ENCODE measurements around the gene PLSCR1.

Gene PLSCR1

GRCh38 chr3:146544002-146544928 lies at the start of gene PLSCR1:
TSS of gene PLSCR1 (minus strand) at chr3:146544607. CDS start at chr3:146536552, 8,055 bp downstream.
- FAIRE-seq = peak; percentile 9

GRCh38 chr3:146593776-146594175 lies 49.4 kb upstream of the PLSCR1 start:
- FAIRE-seq = no peak

GRCh38 chr3:146590521-146590920 lies 46.1 kb upstream of the PLSCR1 start:
- no peak for FAIRE-seq

GRCh38 chr3:146589899-146590508 lies 45.6 kb upstream of the PLSCR1 start:
- FAIRE-seq = peak; percentile 99

- FAIRE-seq = no peak
These were observed 40.7 kb upstream of the PLSCR1 start for GRCh38 chr3:146585156-146585555.

GRCh38 chr3:146581951-146582467 lies 37.6 kb upstream of the PLSCR1 start:
- no peak for FAIRE-seq

- FAIRE-seq = no peak
These were observed 36.7 kb upstream of the PLSCR1 start for GRCh38 chr3:146581080-146581601.

- peak; percentile 97 for FAIRE-seq
These were observed 33.3 kb upstream of the PLSCR1 start for GRCh38 chr3:146577662-146578061.

GRCh38 chr3:146575636-146576035 lies 31.2 kb upstream of the PLSCR1 start:
- no peak for FAIRE-seq

GRCh38 chr3:146574173-146574572 lies 29.8 kb upstream of the PLSCR1 start:
- FAIRE-seq = no peak

- FAIRE-seq = no peak
These were observed 24.9 kb upstream of the PLSCR1 start for GRCh38 chr3:146569314-146569713.

- FAIRE-seq = no peak
These were observed 21.7 kb upstream of the PLSCR1 start for GRCh38 chr3:146566138-146566537.

- no peak for FAIRE-seq
These were observed 17.5 kb upstream of the PLSCR1 start for GRCh38 chr3:146561879-146562278.

GRCh38 chr3:146561463-146561862 lies 17.1 kb upstream of the PLSCR1 start:
- FAIRE-seq = no peak

GRCh38 chr3:146560678-146561077 lies 16.3 kb upstream of the PLSCR1 start:
- FAIRE-seq = no peak

- FAIRE-seq = no peak
These were observed 15.0 kb upstream of the PLSCR1 start for GRCh38 chr3:146559388-146559787.

- FAIRE-seq = no peak
These were observed 14.4 kb upstream of the PLSCR1 start for GRCh38 chr3:146558781-146559180.

GRCh38 chr3:146557745-146558144 lies 13.3 kb upstream of the PLSCR1 start:
- no peak for FAIRE-seq

GRCh38 chr3:146555311-146555710 lies 10.9 kb upstream of the PLSCR1 start:
- FAIRE-seq = no peak

- no peak for FAIRE-seq
These were observed 9.8 kb upstream of the PLSCR1 start for GRCh38 chr3:146554151-146554760.

GRCh38 chr3:146550743-146551510 lies 6.5 kb upstream of the PLSCR1 start:
- FAIRE-seq = no peak

GRCh38 chr3:146550070-146550615 lies 5.7 kb upstream of the PLSCR1 start:
- FAIRE-seq = no peak

All from islet of Langerhans (tissue), 1 donor.